Stimulated activated naive B cell treated with anti-CD40 and anti-IgM and Interleukin-4, amounts not matched to agents 10 μg/mL and 1 μg/mL and 100 μg/mL, for 72 hours (primary cell): ENCODE measurements around the gene EDC3.

Source experiments
- ATAC-seq, 2 donors: fragments of 150-1000 bp; cut with Tn5 transposase; replicated peaks; 2 replicates each; pipeline ENCODE4 v1.10.0; 2021; ENCODE audit warnings: moderate library complexity in 1 of 2
- DNase-seq: peaks from one replicate; pipeline ENCODE4 v3.0.0; 2021
- H3K27ac Mint-ChIP-seq: one replicate; pipeline ENCODE4 v1.8.0; 2022; ENCODE audit warnings: mild to moderate bottlenecking, mixed read lengths
- H3K27me3 Mint-ChIP-seq, 2 donors: one replicate each; pipeline ENCODE4 v1.8.0; 2022; ENCODE audit warnings: mixed read lengths in 2 of 2
- H3K36me3 Mint-ChIP-seq, 2 donors: one replicate each; pipeline ENCODE4 v1.8.0; 2022; ENCODE audit warnings: mixed read lengths in 2 of 2, mild to moderate bottlenecking in 1 of 2
- H3K4me1 Mint-ChIP-seq, 2 donors: one replicate each; pipeline ENCODE4 v1.8.0; 2022; ENCODE audit warnings: mixed read lengths in 2 of 2, mild to moderate bottlenecking in 1 of 2
- H3K4me3 Mint-ChIP-seq, 2 donors: one replicate each; pipeline ENCODE4 v1.8.0; 2022; ENCODE audit warnings: mild to moderate bottlenecking in 2 of 2, mixed read lengths in 2 of 2, moderate library complexity in 1 of 2
- H3K9me3 Mint-ChIP-seq, 2 donors: one replicate each; pipeline ENCODE4 v1.8.0; 2022; ENCODE audit warnings: mixed read lengths in 2 of 2, mild to moderate bottlenecking in 1 of 2

The EDC3 gene

GRCh38 chr15:74725225-74725774 lies 29.5 kb upstream of the EDC3 start, which contains the start of gene CYP1A1:
Gene CYP1A1 (minus strand): TSS chr15:74725528. CDS start chr15:74723097, 2,431 bp downstream.
- peak within 1 kb of the TSS; percentile 72 to 82 for H3K4me3 Mint-ChIP-seq
- peaks cover 16 to 34% of the 10 kb centered on the region in 2 donors for H3K4me1 Mint-ChIP-seq
- peak within 1 kb of the TSS; percentile 89 for H3K27ac Mint-ChIP-seq
- peaks cover 30 to 44% of the 10 kb centered on the region in 2 donors for H3K27me3 Mint-ChIP-seq
- peak; percentile 29 to 41 for ATAC-seq
- peaks cover 2 to 4% of the 10 kb centered on the region in 2 donors for H3K36me3 Mint-ChIP-seq
- H3K9me3 Mint-ChIP-seq, result no peaks in the 10 kb centered on the region
- peak; percentile 10 for DNase-seq

GRCh38 chr15:74724570-74725224 lies 28.9 kb upstream of the EDC3 start:
- Mint-ChIP-seq H3K27me3 (peaks cover 24 to 38% of the 10 kb centered on the region in 2 donors), H3K27ac (peak overlapping the region; percentile 81), H3K4me3 (peak overlapping the region; percentile 72 to 82), H3K36me3 (peaks cover 2 to 4% of the 10 kb centered on the region in 2 donors), H3K4me1 (peaks cover 16 to 34% of the 10 kb centered on the region in 2 donors), H3K9me3 (no peaks in the 10 kb centered on the region)
- ATAC-seq (no peak), DNase-seq (no peak)

- Mint-ChIP-seq H3K36me3 (peaks cover 2 to 4% of the 10 kb centered on the region in 2 donors), H3K27me3 (peaks cover 24 to 36% of the 10 kb centered on the region in 2 donors), H3K27ac (no peak overlapping the region), H3K4me1 (peaks cover 16 to 34% of the 10 kb centered on the region in 2 donors), H3K4me3 (no peak overlapping the region), H3K9me3 (no peaks in the 10 kb centered on the region)
- DNase-seq, result no peak
- peak; percentile 33 to 35 for ATAC-seq
Measured at GRCh38 chr15:74723754-74724334, 28.0 kb upstream of the EDC3 start.

- Mint-ChIP-seq H3K27ac (no peak overlapping the region), H3K4me3 (no peak overlapping the region), H3K27me3 (peaks cover 24 to 36% of the 10 kb centered on the region in 2 donors), H3K4me1 (peaks cover 16 to 34% of the 10 kb centered on the region in 2 donors), H3K9me3 (no peaks in the 10 kb centered on the region), H3K36me3 (peaks cover 2 to 4% of the 10 kb centered on the region in 2 donors)
- DNase-seq (no peak), ATAC-seq (no peak)
Measured at GRCh38 chr15:74723187-74723586, 27.4 kb upstream of the EDC3 start.

GRCh38 chr15:74722591-74722990 lies 26.8 kb upstream of the EDC3 start:
- DNase-seq (no peak), ATAC-seq (no peak)
- Mint-ChIP-seq H3K4me1 (peaks cover 16 to 34% of the 10 kb centered on the region in 2 donors), H3K27me3 (peaks cover 19 to 30% of the 10 kb centered on the region in 2 donors), H3K36me3 (peaks cover 2 to 4% of the 10 kb centered on the region in 2 donors), H3K27ac (no peak overlapping the region), H3K4me3 (no peak overlapping the region), H3K9me3 (no peaks in the 10 kb centered on the region)

- no peak for DNase-seq
- H3K9me3 Mint-ChIP-seq, result no peaks in the 10 kb centered on the region
- H3K36me3 Mint-ChIP-seq, result no peaks in the 10 kb centered on the region
- H3K27me3 Mint-ChIP-seq, result no peaks in the 10 kb centered on the region
- no peak overlapping the region for H3K4me3 Mint-ChIP-seq
- H3K27ac Mint-ChIP-seq, result no peak overlapping the region
- no peak for ATAC-seq
- no peaks in the 10 kb centered on the region for H3K4me1 Mint-ChIP-seq
Measured at GRCh38 chr15:74716651-74717050, 20.8 kb upstream of the EDC3 start.

GRCh38 chr15:74712311-74712710 lies 16.5 kb upstream of the EDC3 start:
- Mint-ChIP-seq H3K27me3 (peaks cover 14 to 18% of the 10 kb centered on the region in 2 donors), H3K4me3 (no peak overlapping the region), H3K36me3 (no peaks in the 10 kb centered on the region), H3K9me3 (no peaks in the 10 kb centered on the region), H3K4me1 (no peaks in the 10 kb centered on the region), H3K27ac (no peak overlapping the region)
- no peak for DNase-seq
- ATAC-seq, result no peak

GRCh38 chr15:74710319-74711094 lies 14.7 kb upstream of the EDC3 start:
- Mint-ChIP-seq H3K9me3 (no peaks in the 10 kb centered on the region), H3K4me1 (no peaks in the 10 kb centered on the region), H3K27me3 (peaks cover 21 to 29% of the 10 kb centered on the region in 2 donors), H3K4me3 (no peak overlapping the region), H3K36me3 (no peaks in the 10 kb centered on the region), H3K27ac (no peak overlapping the region)
- ATAC-seq (no peak), DNase-seq (no peak)

- DNase-seq (no peak), ATAC-seq (no peak)
- Mint-ChIP-seq H3K4me3 (no peak overlapping the region), H3K36me3 (no peaks in the 10 kb centered on the region), H3K27me3 (peaks cover 21 to 33% of the 10 kb centered on the region in 2 donors), H3K27ac (no peak overlapping the region), H3K9me3 (no peaks in the 10 kb centered on the region), H3K4me1 (no peaks in the 10 kb centered on the region)
Measured at GRCh38 chr15:74709892-74710291, 14.1 kb upstream of the EDC3 start.

- H3K9me3 Mint-ChIP-seq, result no peaks in the 10 kb centered on the region
Measured at GRCh38 chr15:74709011-74709410, 13.2 kb upstream of the EDC3 start.

GRCh38 chr15:74696808-74697207 lies 984 bp upstream of the EDC3 start:
- Mint-ChIP-seq H3K27me3 (peaks cover 4 to 6% of the 10 kb centered on the region in 2 donors), H3K4me3 (peak overlapping the region; percentile 99 to 100), H3K9me3 (no peaks in the 10 kb centered on the region), H3K4me1 (peaks cover 18 to 29% of the 10 kb centered on the region in 2 donors), H3K27ac (peak overlapping the region; percentile 100), H3K36me3 (peaks cover 4 to 6% of the 10 kb centered on the region in 2 donors)
- ATAC-seq (no peak), DNase-seq (no peak)

More at GRCh38 chr15:74709011-74709410, 13.2 kb upstream of the EDC3 start:
- DNase-seq (no peak), ATAC-seq (no peak)
- no peak overlapping the region for H3K27ac Mint-ChIP-seq
- H3K36me3 Mint-ChIP-seq, result no peaks in the 10 kb centered on the region
- no peak overlapping the region for H3K4me3 Mint-ChIP-seq
- no peaks in the 10 kb centered on the region for H3K4me1 Mint-ChIP-seq
- peaks cover 21 to 33% of the 10 kb centered on the region in 2 donors for H3K27me3 Mint-ChIP-seq

- H3K9me3 Mint-ChIP-seq, result no peaks in the 10 kb centered on the region
- no peak for ATAC-seq
- H3K27ac Mint-ChIP-seq, result peak overlapping the region; percentile 100
- peak overlapping the region; percentile 99 to 100 for H3K4me3 Mint-ChIP-seq
- DNase-seq, result no peak
- peaks cover 0 to 1% of the 10 kb centered on the region in 2 donors for H3K27me3 Mint-ChIP-seq
- peaks cover 4 to 6% of the 10 kb centered on the region in 2 donors for H3K36me3 Mint-ChIP-seq
- peaks cover 18 to 29% of the 10 kb centered on the region in 2 donors for H3K4me1 Mint-ChIP-seq
Measured at GRCh38 chr15:74696398-74696729, 540 bp upstream of the EDC3 start.

- peaks cover 11 to 23% of the 10 kb centered on the region in 2 donors for H3K36me3 Mint-ChIP-seq
- H3K9me3 Mint-ChIP-seq, result no peaks in the 10 kb centered on the region
- no peaks in the 10 kb centered on the region for H3K27me3 Mint-ChIP-seq
- H3K27ac Mint-ChIP-seq, result no peak overlapping the region
- ATAC-seq (no peak), DNase-seq (no peak)
- no peak overlapping the region for H3K4me3 Mint-ChIP-seq
- H3K4me1 Mint-ChIP-seq, result peaks cover 18 to 34% of the 10 kb centered on the region in 2 donors
Measured at GRCh38 chr15:74692327-74692726, 3.5 kb downstream of the EDC3 start.

GRCh38 chr15:74683758-74684157 lies 12.1 kb downstream of the EDC3 start:
- peaks cover 6 to 27% of the 10 kb centered on the region in 2 donors for H3K36me3 Mint-ChIP-seq
- no peaks in the 10 kb centered on the region for H3K27me3 Mint-ChIP-seq
- peaks cover 5 to 15% of the 10 kb centered on the region in 2 donors for H3K4me1 Mint-ChIP-seq
- no peak overlapping the region for H3K4me3 Mint-ChIP-seq
- H3K9me3 Mint-ChIP-seq, result peaks cover 0 to 4% of the 10 kb centered on the region in 2 donors
- ATAC-seq (no peak), DNase-seq (no peak)
- H3K27ac Mint-ChIP-seq, result no peak overlapping the region
